SK-N-SH (cell line): ENCODE measurements around the gene RRP8. TPM values are rescaled to one million over a fixed set of nuclear protein-coding genes. Genes with fewer than 3 reads are reported as not detected.

ENCODE experiments used
- CTCF ChIA-PET: fragments of 300-600, 350-600 bp; formaldehyde crosslinking; extraction: SDS; loops from one replicate; lab custom pipeline; 2021; lab: Yijun Ruan, JAX
- POLR2A ChIA-PET: fragments of 350-600 bp; sonication (Branson Sonifier 250); formaldehyde crosslinking; extraction: SDS; loops from one replicate; lab custom pipeline; 2020; ENCODE audit warnings: antibody characterized with exemption, inconsistent platforms; lab: Yijun Ruan, JAX
- DNase-seq: peaks from one replicate; pipeline ENCODE4 v3.0.0; 2012
- H2AFZ ChIP-seq: fragments of 200-600 bp; sonication (generic); 2 replicates; pipeline ENCODE4 v1.8.1; 2016; ENCODE audit warnings: antibody characterized with exemption, mild to moderate bottlenecking, low read depth
- H3F3A ChIP-seq: fragments of 200-600 bp; sonication (generic); replicated peaks from 2 replicates; pipeline ENCODE3; 2016; ENCODE audit warnings: antibody characterized with exemption, mild to moderate bottlenecking; ENCODE audit not compliant: insufficient read depth
- H3K27ac ChIP-seq, 2 experiments: fragments of 200-500 bp in 1 of 2; fragments of 200-600 bp in 1 of 2; sonication (Bioruptor generic) in 1 of 2; sonication (generic), shearing (Covaris generic) in 1 of 2; 2 replicates each; pipeline versions ENCODE4 v1.5.1 to v1.6.1; 2014 to 2016; ENCODE audit warnings: low read depth in 2 of 2, inconsistent platforms in 1 of 2, low read length in 1 of 2, mild to moderate bottlenecking in 1 of 2, mixed read lengths in 1 of 2
- H3K27me3 ChIP-seq: fragments of 200-600 bp; sonication (generic), shearing (Covaris generic); 2 replicates; pipeline ENCODE4 v1.6.1; 2016; ENCODE audit warnings: mixed run types; ENCODE audit not compliant: insufficient read depth
- H3K36me3 ChIP-seq, 2 experiments: fragments of 200-500 bp in 1 of 2; fragments of 200-600 bp in 1 of 2; sonication (Bioruptor generic) in 1 of 2; sonication (generic) in 1 of 2; replicated peaks in 1 of 2; 2 replicates each; pipeline versions ENCODE3 to v1.5.1; 2014 to 2016; ENCODE audit warnings: low read length in 1 of 2, mild to moderate bottlenecking in 1 of 2; ENCODE audit not compliant: insufficient read depth in 2 of 2, control insufficient read depth in 1 of 2
- H3K4me1 ChIP-seq, 2 experiments: fragments of 200-500 bp in 1 of 2; fragments of 200-600 bp in 1 of 2; sonication (Bioruptor generic) in 1 of 2; sonication (generic), shearing (Covaris generic) in 1 of 2; 2 replicates each; pipeline versions ENCODE4 v1.5.1 to v1.6.1; 2014 to 2016; ENCODE audit warnings: low read depth in 1 of 2, low read length in 1 of 2, mixed run types in 1 of 2; ENCODE audit not compliant: insufficient read depth in 2 of 2, control insufficient read depth in 1 of 2
- H3K4me2 ChIP-seq: fragments of 200-600 bp; sonication (generic), shearing (Covaris generic); 2 replicates; pipeline ENCODE4 v1.6.1; 2017; ENCODE audit warnings: mixed run types
- H3K4me3 ChIP-seq, 2 experiments: fragments of 200-500 bp in 1 of 2; fragments of 200-600 bp in 1 of 2; sonication (Bioruptor generic) in 1 of 2; sonication (generic), shearing (Covaris generic) in 1 of 2; 2 replicates each; pipeline versions ENCODE4 v1.5.1 to v1.8.1; 2014 to 2016; ENCODE audit warnings: low read depth in 2 of 2, inconsistent platforms in 1 of 2, low read length in 1 of 2, mild to moderate bottlenecking in 1 of 2, mixed read lengths in 1 of 2, moderate library complexity in 1 of 2
- H3K79me2 ChIP-seq: fragments of 200-600 bp; sonication (generic); 2 replicates; pipeline ENCODE4 v1.8.1; 2017; ENCODE audit warnings: mild to moderate bottlenecking; ENCODE audit not compliant: insufficient read depth
- H3K9ac ChIP-seq: fragments of 200-600 bp; sonication (generic); 2 replicates; pipeline ENCODE4 v1.6.1; 2017; ENCODE audit warnings: mixed run types
- H3K9me2 ChIP-seq: fragments of 200-600 bp; sonication (generic); 2 replicates; pipeline ENCODE4 v1.6.1; 2017; ENCODE audit warnings: mixed run types
- H3K9me3 ChIP-seq: fragments of 200-600 bp; sonication (generic); 2 replicates; pipeline ENCODE4 v1.6.1; 2017; ENCODE audit warnings: mixed run types, mild to moderate bottlenecking, moderate library complexity
- H4K20me1 ChIP-seq: fragments of 200-600 bp; sonication (generic); 2 replicates; pipeline ENCODE4 v1.6.1; 2017; ENCODE audit warnings: mild to moderate bottlenecking, mixed run types; ENCODE audit not compliant: insufficient read depth
- CTCF ChIP-seq: fragments of 200-600 bp; sonication (generic); IDR thresholded peaks from 2 replicates; pipeline ENCODE4 v1.6.1; 2017; ENCODE audit warnings: antibody characterized with exemption, mild to moderate bottlenecking, moderate library complexity
- FOSL2 ChIP-seq: IDR thresholded peaks from 2 replicates; pipeline ENCODE4 v1.4.0; 2012; ENCODE audit warnings: low read depth, mild to moderate bottlenecking, moderate library complexity, borderline replicate concordance
- FOXM1 ChIP-seq: IDR thresholded peaks from 2 replicates; pipeline ENCODE4 v1.4.0; 2012; ENCODE audit warnings: low read depth, mild to moderate bottlenecking
- GATA2 ChIP-seq: sonication (generic); formaldehyde crosslinking; IDR thresholded peaks from 2 replicates; pipeline ENCODE4 v1.5.0; 2020; ENCODE audit warnings: mild to moderate bottlenecking, missing genetic modification reagents
- JUND ChIP-seq: IDR thresholded peaks from 2 replicates; pipeline ENCODE4 v1.4.0; 2012
- MXI1 ChIP-seq: IDR thresholded peaks from 2 replicates; pipeline ENCODE4 v1.6.1; 2012; ENCODE audit warnings: mild to moderate bottlenecking, low read depth, low read length, improper control_type of control experiment
- NFIC ChIP-seq: IDR thresholded peaks from 2 replicates; pipeline ENCODE4 v1.4.0; 2012; ENCODE audit warnings: borderline replicate concordance
- PBX3 ChIP-seq: IDR thresholded peaks from 2 replicates; pipeline ENCODE4; 2012
- RAD21 ChIP-seq: IDR thresholded peaks from 2 replicates; pipeline ENCODE4 v1.6.1; 2012; ENCODE audit warnings: mild to moderate bottlenecking, low read length
- RCOR1 ChIP-seq: fragments of 150-350 bp; IDR thresholded peaks from 2 replicates; pipeline ENCODE4 v1.6.1; 2017; ENCODE audit warnings: antibody characterized with exemption, low read length
- REST ChIP-seq: IDR thresholded peaks from 2 replicates; pipeline ENCODE4 v1.6.1; 2012; ENCODE audit warnings: mild to moderate bottlenecking, low read depth, low read length, moderate library complexity
- RFX5 ChIP-seq: IDR thresholded peaks from 2 replicates; pipeline ENCODE4 v1.6.1; 2012; ENCODE audit warnings: mild to moderate bottlenecking, improper control_type of control experiment, low read length
- SMC3 ChIP-seq: IDR thresholded peaks from 2 replicates; pipeline ENCODE4 v1.6.1; 2012; ENCODE audit warnings: low read depth, low read length, improper control_type of control experiment
- TEAD4 ChIP-seq: IDR thresholded peaks from 2 replicates; pipeline ENCODE4 v1.4.0; 2012; ENCODE audit warnings: mild to moderate bottlenecking, borderline replicate concordance; ENCODE audit not compliant: insufficient read depth
- USF2 ChIP-seq: fragments of 150-350 bp; IDR thresholded peaks from 2 replicates; pipeline ENCODE4 v1.6.1; 2017; ENCODE audit warnings: antibody characterized with exemption, low read length, low read depth, borderline replicate concordance
- WGBS: methylation state at CpG from one replicate; pipeline ENCODE4 v1.1.6; 2017; ENCODE audit warnings: low lambda C conversion rate; 5-methylcytosine and 5-hydroxymethylcytosine counted together
- polyA plus RNA-seq, 3 experiments: library from polyadenylated mRNA; depleted of rRNA; stranded (reverse); fragments of >200 nt; gene quantifications; 2 replicates each; pipeline ENCODE4 v1.2.3, GENCODE V29; 2012

Gene RRP8
- polyA plus RNA-seq, 1 of the 3 experiments (the other 2 are of a cell fraction): 7.8 TPM

- no peaks in the 10 kb centered on the region for H3F3A ChIP-seq
- no peaks in the 10 kb centered on the region for H4K20me1 ChIP-seq
- no peak overlapping the region for H3K4me2 ChIP-seq
- H3K9me3 ChIP-seq: no peaks in the 10 kb centered on the region
- no peaks in the 10 kb centered on the region for H3K79me2 ChIP-seq
- DNase-seq: no peak
- 85% methylated on average over 3 of the region's 3 CpGs for WGBS
- no peak overlapping the region for H3K9ac ChIP-seq
- no peak overlapping the region for H3K4me3 ChIP-seq
- no peak overlapping the region for H2AFZ ChIP-seq
- H3K36me3 ChIP-seq: peaks cover 0 to 5% of the 10 kb centered on the region in 2 experiments
- POLR2A ChIA-PET: no interaction called here
- no peaks in the 10 kb centered on the region for H3K27me3 ChIP-seq
- no peak overlapping the region for H3K27ac ChIP-seq
- no peaks in the 10 kb centered on the region for H3K4me1 ChIP-seq
- CTCF ChIA-PET: interaction anchor here (1.1 kb wide), 1 partner anchor 169 kb away, joined by 3 read pairs; no protein-coding TSS in a partner anchor
- TF ChIP-seq FOXM1: no peak
- no peak for TF ChIP-seq TEAD4
- TF ChIP-seq NFIC: no peak
- TF ChIP-seq MXI1: no peak
- TF ChIP-seq SMC3: no peak
- TF ChIP-seq JUND: no peak
- no peak for TF ChIP-seq REST
- no peak for TF ChIP-seq RAD21
- no peak for TF ChIP-seq PBX3
- no peak for TF ChIP-seq RFX5
- TF ChIP-seq GATA2 (CRISPR knock-in tag): no peak
- TF ChIP-seq RCOR1: no peak
- no peak for TF ChIP-seq USF2
- no peak for TF ChIP-seq CTCF
- TF ChIP-seq FOSL2: no peak
- TF ChIP-seq, all 33 proteins: peak for 0
- H3K9me2 ChIP-seq: no peaks in the 10 kb centered on the region
Observed at GRCh38 chr11:6548641-6549040, 54.8 kb downstream of the RRP8 start.
